H9 (cell line): ENCODE data around the gene NPLOC4. TPM values are rescaled to one million over a fixed set of nuclear protein-coding genes. Genes with fewer than 3 reads are reported as not detected.

ENCODE experiments used
- DNase-seq: peaks from one replicate; pipeline ENCODE4 v3.0.0-alpha.2; 2017
- H2AFZ ChIP-seq: one replicate; pipeline ENCODE4 v1.6.1; 2013; ENCODE audit warnings: mild to moderate bottlenecking, low read length, control low read depth, moderate library complexity
- H2AK5ac ChIP-seq: 2 replicates; pipeline ENCODE4 v1.6.1; 2013; ENCODE audit warnings: low read length, control low read depth, mixed read lengths; ENCODE audit not compliant: insufficient read length
- H2BK120ac ChIP-seq: one replicate; pipeline ENCODE4 v1.6.1; 2013; ENCODE audit warnings: low read depth, mild to moderate bottlenecking, low read length, control low read depth, inconsistent platforms; ENCODE audit not compliant: poor library complexity, severe bottlenecking
- H2BK12ac ChIP-seq: 2 replicates; pipeline ENCODE4 v1.6.1; 2013; ENCODE audit warnings: low read length, control low read depth, mixed read lengths, low read depth; ENCODE audit not compliant: insufficient read length
- H2BK15ac ChIP-seq: 2 replicates; pipeline ENCODE4 v1.6.1; 2013; ENCODE audit warnings: low read depth, low read length, control low read depth
- H2BK20ac ChIP-seq: one replicate; pipeline ENCODE4 v1.6.1; 2013; ENCODE audit warnings: low read depth, mild to moderate bottlenecking, low read length, control low read depth, inconsistent platforms; ENCODE audit not compliant: poor library complexity, severe bottlenecking
- H2BK5ac ChIP-seq: 2 replicates; pipeline ENCODE4 v1.6.1; 2013; ENCODE audit warnings: low read length, control low read depth, mixed read lengths; ENCODE audit not compliant: insufficient read length
- H3K14ac ChIP-seq: 2 replicates; pipeline ENCODE4 v1.6.1; 2013; ENCODE audit warnings: low read length, control low read depth; ENCODE audit not compliant: insufficient read depth
- H3K18ac ChIP-seq: 2 replicates; pipeline ENCODE4 v1.6.1; 2013; ENCODE audit warnings: low read depth, mild to moderate bottlenecking, mixed read lengths, low read length, control low read depth; ENCODE audit not compliant: insufficient read length
- H3K23ac ChIP-seq: 2 replicates; pipeline ENCODE4 v1.6.1; 2013; ENCODE audit warnings: low read length, control low read depth, mixed read lengths, low read depth; ENCODE audit not compliant: insufficient read length
- H3K23me2 ChIP-seq: 2 replicates; pipeline ENCODE4 v1.6.1; 2013; ENCODE audit warnings: low read depth, mild to moderate bottlenecking, mixed read lengths, low read length, control low read depth; ENCODE audit not compliant: insufficient read length, poor library complexity, severe bottlenecking
- H3K27ac ChIP-seq: 2 replicates; pipeline ENCODE4 v1.5.1; 2013; ENCODE audit warnings: low read length, control low read depth, mixed read lengths, low read depth; ENCODE audit not compliant: insufficient read length
- H3K27me3 ChIP-seq: 2 replicates; pipeline ENCODE4 v1.6.1; 2013; ENCODE audit warnings: low read length, control low read depth, inconsistent platforms; ENCODE audit not compliant: insufficient read depth
- H3K4ac ChIP-seq: 2 replicates; pipeline ENCODE4 v1.6.1; 2013; ENCODE audit warnings: low read depth, mild to moderate bottlenecking, control low read depth, inconsistent platforms, low read length, moderate library complexity
- H3K4me1 ChIP-seq: 2 replicates; pipeline ENCODE4 v1.6.1; 2013; ENCODE audit warnings: low read length, control low read depth, inconsistent platforms; ENCODE audit not compliant: insufficient read depth
- H3K4me2 ChIP-seq: 2 replicates; pipeline ENCODE4 v1.6.1; 2013; ENCODE audit warnings: low read length, control low read depth, mixed read lengths; ENCODE audit not compliant: insufficient read length, insufficient read depth
- H3K56ac ChIP-seq: 2 replicates; pipeline ENCODE4 v1.6.1; 2013; ENCODE audit warnings: low read depth, mild to moderate bottlenecking, mixed read lengths, low read length, control low read depth; ENCODE audit not compliant: insufficient read length
- H3K79me1 ChIP-seq: 2 replicates; pipeline ENCODE4 v1.6.1; 2013; ENCODE audit warnings: low read depth, mild to moderate bottlenecking, moderate library complexity, low read length, control low read depth, inconsistent platforms; ENCODE audit not compliant: insufficient read depth, poor library complexity, severe bottlenecking
- H3K79me2 ChIP-seq: 2 replicates; pipeline ENCODE4 v1.6.1; 2013; ENCODE audit warnings: low read length, control low read depth, inconsistent platforms; ENCODE audit not compliant: insufficient read depth
- H3K9ac ChIP-seq: 2 replicates; pipeline ENCODE4 v1.6.1; 2013; ENCODE audit warnings: low read length, control low read depth, mixed read lengths; ENCODE audit not compliant: insufficient read length; ENCODE audit errors: extremely low read depth
- H3K9me3 ChIP-seq: one replicate; pipeline ENCODE4 v1.6.1; 2013; ENCODE audit warnings: low read depth, low read length, inconsistent platforms; ENCODE audit not compliant: control insufficient read depth
- H3T11ph ChIP-seq: one replicate; pipeline ENCODE4 v1.6.1; 2013; ENCODE audit warnings: mild to moderate bottlenecking, low read length, control low read depth, inconsistent platforms
- H4K20me1 ChIP-seq: one replicate; pipeline ENCODE4 v1.6.1; 2013; ENCODE audit not compliant: control insufficient read depth, insufficient read length, insufficient read depth
- H4K5ac ChIP-seq: 2 replicates; pipeline ENCODE4 v1.6.1; 2013; ENCODE audit warnings: low read depth, mild to moderate bottlenecking, mixed read lengths, low read length, control low read depth; ENCODE audit not compliant: insufficient read length
- H4K8ac ChIP-seq: replicated peaks from 2 replicates; pipeline ENCODE4 v1.6.1; 2013; ENCODE audit warnings: low read length, control low read depth, mixed read lengths, low read depth; ENCODE audit not compliant: insufficient read length
- H4K91ac ChIP-seq: 2 replicates; pipeline ENCODE4 v1.6.1; 2013; ENCODE audit warnings: low read depth, mild to moderate bottlenecking, moderate library complexity, mixed read lengths, low read length, control low read depth; ENCODE audit not compliant: insufficient read length
- H3K27ac Mint-ChIP-seq, 3 experiments: 2 replicates in 2 of 3; 3 replicates in 1 of 3; pipeline ENCODE4 v1.8.0; 2020 to 2021; ENCODE audit warnings: mixed read lengths in 3 of 3, mild to moderate bottlenecking in 1 of 3, moderate library complexity in 1 of 3
- H3K27me3 Mint-ChIP-seq: 2 replicates; pipeline ENCODE4 v1.8.0; 2021; ENCODE audit warnings: low read depth, mild to moderate bottlenecking, moderate library complexity, mixed read lengths
- H3K36me3 Mint-ChIP-seq, 3 experiments: 2 replicates in 2 of 3; 3 replicates in 1 of 3; pipeline ENCODE4 v1.8.0; 2020 to 2021; ENCODE audit warnings: low read depth in 3 of 3, mixed read lengths in 3 of 3; ENCODE audit not compliant: insufficient read depth in 1 of 3
- H3K4me1 Mint-ChIP-seq, 2 experiments: 2 replicates each; pipeline ENCODE4 v1.8.0; 2020; ENCODE audit warnings: mixed read lengths in 2 of 2
- H3K4me3 Mint-ChIP-seq, 2 experiments: 2 replicates in 1 of 2; 3 replicates in 1 of 2; pipeline ENCODE4 v1.8.0; 2020 to 2021; ENCODE audit warnings: mild to moderate bottlenecking in 2 of 2, mixed read lengths in 2 of 2, moderate library complexity in 1 of 2
- H3K9me3 Mint-ChIP-seq, 2 experiments: 2 replicates in 1 of 2; 3 replicates in 1 of 2; pipeline ENCODE4 v1.8.0; 2020; ENCODE audit warnings: mild to moderate bottlenecking in 2 of 2, mixed read lengths in 2 of 2, moderate library complexity in 1 of 2
- WGBS: extraction: QIAGEN DNeasy Blood & Tissue Kit; methylation state at CpG from one replicate; pipeline ENCODE4 v1.1.7; 2013; ENCODE audit warnings: missing lambda C conversion rate, low lambda C conversion rate, mixed read lengths; ENCODE audit not compliant: insufficient read length; ENCODE audit errors: extremely low coverage; 5-methylcytosine and 5-hydroxymethylcytosine counted together
- total RNA-seq: library from RNA; stranded (reverse); gene quantifications from 2 replicates; pipeline ENCODE4 v1.2.1, GENCODE V29; 2021
- TF ChIP-seq, protein P1 (sequence below): fragments of 200-600 bp; sonication (generic); conservative IDR thresholded peaks from 3 replicates; pipeline ENCODE4 v1.8.0; 2021; ENCODE audit warnings: antibody characterized with exemption, mild to moderate bottlenecking

Gene NPLOC4
- total RNA-seq, 1 experiment from 2014 or later: 103 TPM

DNA sequence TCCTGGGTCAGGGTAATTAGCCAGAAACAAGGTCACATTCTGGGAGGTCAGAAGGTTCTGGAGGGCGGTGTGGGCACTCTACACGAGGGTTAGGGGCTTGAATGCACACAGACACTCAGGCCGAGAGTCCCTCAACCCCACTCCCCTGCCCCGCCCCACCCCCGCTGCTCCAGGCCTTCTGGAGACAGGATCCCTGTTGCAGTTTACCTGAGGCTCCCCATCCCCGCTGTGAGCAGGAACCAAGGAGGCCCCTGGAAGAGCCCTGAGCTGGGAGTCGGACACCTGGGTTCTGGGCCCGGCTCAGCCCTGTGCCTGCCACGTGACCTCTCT, 119.9 kb downstream of the NPLOC4 start:
- Histone ChIP-seq H2BK5ac (no peak overlapping the region), H3K4me2 (no peak overlapping the region), H3K9me3 (no peaks in the 10 kb centered on the region), H3K14ac (no peak overlapping the region), H3K79me1 (peaks cover 2% of the 10 kb centered on the region), H3K56ac (no peak overlapping the region), H4K8ac (no peak overlapping the region), H2BK20ac (no peak overlapping the region), H3K18ac (no peak overlapping the region), H2BK120ac (no peak overlapping the region), H2BK12ac (no peak overlapping the region), H3K23ac (no peak overlapping the region), H4K5ac (no peak overlapping the region), H3K79me2 (peaks cover 10% of the 10 kb centered on the region; the same call in 1 of the 2 replicates), H3K4me1 (peaks cover 4% of the 10 kb centered on the region; the same call in 1 of the 2 replicates), H2AK5ac (no peak overlapping the region), H3K27ac (no peak overlapping the region), H2BK15ac (no peak overlapping the region), H3K9ac (no peak overlapping the region), H4K91ac (no peak overlapping the region), H3K23me2 (peaks cover 30% of the 10 kb centered on the region), H4K20me1 (no peaks in the 10 kb centered on the region), H3K27me3 (no peaks in the 10 kb centered on the region; the same call in 1 of the 2 replicates), H2AFZ (no peak overlapping the region), H3T11ph (no peak overlapping the region), H3K4ac (no peak overlapping the region)
- Mint-ChIP-seq H3K9me3 (peaks cover 0 to 2% of the 10 kb centered on the region in 2 experiments; a peak in 2 of 5 replicates), H3K4me3 (peak overlapping the region; percentile 48 to 80; a peak in 3 of 5 replicates), H3K36me3 (peaks cover 3 to 8% (median 4%) of the 10 kb centered on the region in 3 experiments; a peak in 6 of 7 replicates), H3K27me3 (peaks cover 29% of the 10 kb centered on the region), H3K4me1 (peaks cover 21 to 25% of the 10 kb centered on the region in 2 experiments), H3K27ac (no peak overlapping the region)
- WGBS: no CpG with 5 or more reads among the region's 9 CpGs
- TF ChIP-seq, protein P1, sequence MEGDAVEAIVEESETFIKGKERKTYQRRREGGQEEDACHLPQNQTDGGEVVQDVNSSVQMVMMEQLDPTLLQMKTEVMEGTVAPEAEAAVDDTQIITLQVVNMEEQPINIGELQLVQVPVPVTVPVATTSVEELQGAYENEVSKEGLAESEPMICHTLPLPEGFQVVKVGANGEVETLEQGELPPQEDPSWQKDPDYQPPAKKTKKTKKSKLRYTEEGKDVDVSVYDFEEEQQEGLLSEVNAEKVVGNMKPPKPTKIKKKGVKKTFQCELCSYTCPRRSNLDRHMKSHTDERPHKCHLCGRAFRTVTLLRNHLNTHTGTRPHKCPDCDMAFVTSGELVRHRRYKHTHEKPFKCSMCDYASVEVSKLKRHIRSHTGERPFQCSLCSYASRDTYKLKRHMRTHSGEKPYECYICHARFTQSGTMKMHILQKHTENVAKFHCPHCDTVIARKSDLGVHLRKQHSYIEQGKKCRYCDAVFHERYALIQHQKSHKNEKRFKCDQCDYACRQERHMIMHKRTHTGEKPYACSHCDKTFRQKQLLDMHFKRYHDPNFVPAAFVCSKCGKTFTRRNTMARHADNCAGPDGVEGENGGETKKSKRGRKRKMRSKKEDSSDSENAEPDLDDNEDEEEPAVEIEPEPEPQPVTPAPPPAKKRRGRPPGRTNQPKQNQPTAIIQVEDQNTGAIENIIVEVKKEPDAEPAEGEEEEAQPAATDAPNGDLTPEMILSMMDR: no peak
- DNase-seq: no peak
